Colonic mucosa (tissue), 4 donors: ENCODE results near the gene FNIP2. TPM values are rescaled to one million over a fixed set of nuclear protein-coding genes. Genes with fewer than 3 reads are reported as not detected.

Source experiments
- DNase-seq: peaks from one replicate; pipeline ENCODE4 v3.0.0-alpha.2; 2020
- H3K27ac ChIP-seq: fragments of 200-600 bp; one replicate; pipeline ENCODE4 v1.8.0; 2021
- H3K27me3 ChIP-seq: fragments of 200-600 bp; one replicate; pipeline ENCODE4 v1.8.0; 2021
- H3K36me3 ChIP-seq: fragments of 200-600 bp; one replicate; pipeline ENCODE4 v1.8.0; 2021
- H3K4me1 ChIP-seq: fragments of 200-600 bp; one replicate; pipeline ENCODE4 v1.8.0; 2021; ENCODE audit warnings: mild to moderate bottlenecking
- H3K4me3 ChIP-seq: fragments of 200-600 bp; one replicate; pipeline ENCODE4 v1.8.0; 2021
- H3K9ac ChIP-seq, 2 donors: one replicate each; pipeline ENCODE4 v1.7.0; 2013; ENCODE audit warnings: control low read depth in 2 of 2, low read depth in 2 of 2, low read length in 2 of 2
- H3K9me3 ChIP-seq: fragments of 200-600 bp; one replicate; pipeline ENCODE4 v1.8.0; 2021
- intact Hi-C: fragments of 100-400 bp; cut with DNase I; formaldehyde crosslinking; loops from one replicate; pipeline ENCODE4 v1.14.1; 2022
- total RNA-seq, 2 donors: library from RNA; stranded (reverse); fragmentation: NEBNext Ultra II Directional in 1 of 2; extraction: Animal tissue kit (Norgen Biotek cat#: 25700) in 1 of 2; gene quantifications; one replicate each; pipeline ENCODE4 v1.2.1, GENCODE V29; 2021
- TF ChIP-seq, protein P1 (sequence below): fragments of 200-600 bp; IDR thresholded peaks from one replicate; pipeline ENCODE4 v1.8.0; 2022; ENCODE audit warnings: antibody characterized with exemption, mild to moderate bottlenecking
- donor health status: healthy.
- donor health status: DM: no; HTN: no; CAD: no.
- donor health status: DM: no; HTN: no; CAD: no.

Gene FNIP2
- total RNA-seq, 2 donors from 2014 or later, result 56.2 to 89.6 TPM

DNA sequence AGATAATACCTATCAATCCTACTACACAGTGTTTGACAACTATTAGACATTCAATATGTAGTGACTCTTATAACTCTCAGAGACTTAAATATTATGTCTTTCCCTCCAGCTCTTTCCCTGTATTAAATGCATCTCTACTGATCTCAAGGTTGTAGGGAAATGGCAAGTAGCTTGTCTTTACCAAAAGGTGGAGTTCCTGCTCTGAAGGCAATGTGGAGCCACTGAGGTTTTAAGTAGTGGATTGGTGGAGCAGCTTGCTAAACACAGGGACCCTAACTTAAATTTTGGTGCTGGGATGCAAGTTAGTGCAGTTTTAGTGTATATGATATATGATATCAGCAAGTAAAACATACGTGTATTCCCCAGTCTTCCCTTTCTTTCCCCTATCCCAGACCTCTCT is 13.1 kb downstream of the FNIP2 start:
- no peak for DNase-seq
- intact Hi-C loops, result no loop called here
- TF ChIP-seq, protein P1, sequence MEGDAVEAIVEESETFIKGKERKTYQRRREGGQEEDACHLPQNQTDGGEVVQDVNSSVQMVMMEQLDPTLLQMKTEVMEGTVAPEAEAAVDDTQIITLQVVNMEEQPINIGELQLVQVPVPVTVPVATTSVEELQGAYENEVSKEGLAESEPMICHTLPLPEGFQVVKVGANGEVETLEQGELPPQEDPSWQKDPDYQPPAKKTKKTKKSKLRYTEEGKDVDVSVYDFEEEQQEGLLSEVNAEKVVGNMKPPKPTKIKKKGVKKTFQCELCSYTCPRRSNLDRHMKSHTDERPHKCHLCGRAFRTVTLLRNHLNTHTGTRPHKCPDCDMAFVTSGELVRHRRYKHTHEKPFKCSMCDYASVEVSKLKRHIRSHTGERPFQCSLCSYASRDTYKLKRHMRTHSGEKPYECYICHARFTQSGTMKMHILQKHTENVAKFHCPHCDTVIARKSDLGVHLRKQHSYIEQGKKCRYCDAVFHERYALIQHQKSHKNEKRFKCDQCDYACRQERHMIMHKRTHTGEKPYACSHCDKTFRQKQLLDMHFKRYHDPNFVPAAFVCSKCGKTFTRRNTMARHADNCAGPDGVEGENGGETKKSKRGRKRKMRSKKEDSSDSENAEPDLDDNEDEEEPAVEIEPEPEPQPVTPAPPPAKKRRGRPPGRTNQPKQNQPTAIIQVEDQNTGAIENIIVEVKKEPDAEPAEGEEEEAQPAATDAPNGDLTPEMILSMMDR, result no peak
- Histone ChIP-seq H3K9ac (peak overlapping the region in 1 of 2 donors; percentile 75), H3K9me3 (no peaks in the 10 kb centered on the region), H3K36me3 (no peaks in the 10 kb centered on the region), H3K4me3 (no peak overlapping the region), H3K4me1 (peaks cover 29% of the 10 kb centered on the region), H3K27me3 (no peaks in the 10 kb centered on the region), H3K27ac (peak overlapping the region; percentile 80)

DNA sequence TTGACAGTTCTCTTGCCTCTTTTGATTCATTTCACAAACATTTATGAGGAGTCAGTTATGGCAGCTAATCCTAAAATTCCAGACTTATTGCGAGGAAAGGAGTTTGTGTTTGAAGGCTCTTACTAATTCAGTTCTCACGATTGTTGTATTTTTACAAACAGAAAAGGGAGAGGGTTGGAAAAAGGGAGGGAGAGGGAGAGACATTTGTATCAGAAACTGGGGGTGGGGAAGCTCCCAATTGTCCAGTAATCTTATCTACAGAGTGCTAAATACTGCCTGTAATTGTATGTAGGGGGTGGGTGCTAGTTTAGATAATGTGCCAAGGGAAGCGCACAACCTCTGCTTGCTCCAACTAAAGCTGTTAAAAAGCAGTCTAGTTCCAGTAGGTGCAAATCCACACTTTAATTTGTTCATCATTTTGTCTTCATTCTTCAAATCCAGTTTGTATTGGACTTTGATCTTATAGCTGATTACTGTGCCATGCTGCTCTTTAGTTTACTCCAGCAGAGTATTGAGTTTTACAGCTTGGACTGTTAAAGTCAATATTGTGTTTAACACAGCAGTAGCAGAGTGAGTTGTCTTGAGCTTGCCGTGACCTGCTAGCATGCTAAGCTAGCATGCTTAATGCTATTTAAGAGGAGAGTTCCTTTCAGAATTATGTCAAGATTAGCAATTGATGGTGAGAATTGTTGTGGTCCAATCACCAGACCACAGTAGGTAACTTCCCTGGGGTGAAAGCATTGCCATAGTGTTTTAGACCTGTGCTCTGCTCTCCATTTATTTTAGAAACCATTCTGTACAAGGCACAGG is 13.9 kb downstream of the FNIP2 start:
- peaks cover 30% of the 10 kb centered on the region for H3K4me1 ChIP-seq
- no peaks in the 10 kb centered on the region for H3K27me3 ChIP-seq
- intact Hi-C loops, result no loop called here
- H3K36me3 ChIP-seq, result no peaks in the 10 kb centered on the region
- H3K27ac ChIP-seq, result peak overlapping the region; percentile 80
- H3K4me3 ChIP-seq, result no peak overlapping the region
- DNase-seq, result no peak
- TF ChIP-seq, protein P1, result no peak
- no peaks in the 10 kb centered on the region for H3K9me3 ChIP-seq
- H3K9ac ChIP-seq, result peak overlapping the region in 1 of 2 donors; percentile 75

DNA sequence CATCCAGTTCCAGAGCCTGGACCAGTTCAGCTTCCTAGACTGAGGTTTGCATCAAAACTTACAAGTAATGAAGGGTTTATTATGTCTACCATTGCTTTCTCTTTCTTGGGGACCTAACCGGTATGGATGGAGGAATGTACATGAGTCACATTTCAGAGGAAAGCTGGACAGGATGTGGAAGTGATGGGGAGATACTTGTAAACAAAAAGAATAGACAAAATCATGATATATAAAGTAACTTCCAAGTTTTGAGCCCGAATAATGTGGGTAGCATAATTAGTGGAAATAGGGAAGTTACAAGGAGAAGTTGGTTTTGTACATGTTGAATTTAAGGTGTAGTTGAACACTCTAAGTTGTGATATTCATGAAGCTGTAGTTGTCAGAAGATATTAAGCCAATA is 15.0 kb downstream of the FNIP2 start:
- Histone ChIP-seq H3K9me3 (no peaks in the 10 kb centered on the region), H3K36me3 (no peaks in the 10 kb centered on the region), H3K27me3 (no peaks in the 10 kb centered on the region), H3K4me3 (no peak overlapping the region), H3K4me1 (peaks cover 28% of the 10 kb centered on the region), H3K27ac (peak overlapping the region; percentile 80), H3K9ac (no peak overlapping the region)
- no peak for DNase-seq
- intact Hi-C loops, result no loop called here
- TF ChIP-seq, protein P1, result no peak

DNA sequence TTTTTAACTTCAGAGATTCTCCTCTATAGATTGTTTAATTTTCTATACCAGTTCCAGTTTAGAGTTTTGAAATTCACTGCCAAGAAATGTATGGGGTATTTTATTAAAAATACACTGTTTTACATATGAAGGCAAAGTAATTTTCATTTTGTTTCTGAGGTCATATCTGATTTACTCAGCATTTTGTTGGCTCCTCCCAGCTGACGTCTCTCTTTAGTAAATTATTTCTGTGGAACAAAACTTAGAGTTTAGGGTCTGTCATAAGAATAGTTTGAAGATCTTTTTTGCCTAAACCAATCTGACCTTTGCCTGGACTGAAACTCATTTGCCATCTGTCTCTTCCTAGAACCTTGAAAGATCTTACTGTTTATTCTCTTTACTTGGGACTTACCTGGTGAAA is 16.9 kb downstream of the FNIP2 start:
- Histone ChIP-seq H3K4me1 (peaks cover 28% of the 10 kb centered on the region), H3K27me3 (no peaks in the 10 kb centered on the region), H3K4me3 (no peak overlapping the region), H3K9me3 (no peaks in the 10 kb centered on the region), H3K27ac (peak overlapping the region; percentile 34), H3K9ac (peak overlapping the region in 1 of 2 donors; percentile 38), H3K36me3 (no peaks in the 10 kb centered on the region)
- intact Hi-C loops, result no loop called here
- no peak for DNase-seq
- TF ChIP-seq, protein P1, result no peak

DNA sequence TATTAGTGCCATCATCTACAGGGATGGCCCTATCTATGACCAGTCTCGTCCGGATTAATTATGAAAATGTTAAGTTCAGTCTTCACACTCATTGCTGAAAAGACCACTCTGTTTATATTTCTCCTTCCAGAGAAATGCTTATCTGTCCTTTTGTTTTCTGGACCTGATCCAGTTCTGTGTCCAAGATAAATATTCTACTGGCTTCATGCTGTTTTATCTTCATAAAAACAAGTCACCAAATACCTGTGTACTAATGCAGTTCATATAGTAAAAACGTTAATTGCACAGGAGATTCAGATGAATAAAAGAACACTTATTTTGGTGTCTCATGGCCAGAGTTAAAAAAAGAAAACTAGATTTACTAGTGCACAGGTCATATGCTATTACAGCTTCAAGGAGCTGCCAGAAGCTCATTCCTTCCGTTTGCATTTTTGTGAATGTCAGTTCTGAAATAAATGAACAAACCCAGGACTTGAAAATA is 17.3 kb downstream of the FNIP2 start:
- H3K9ac ChIP-seq, result peak overlapping the region in 1 of 2 donors; percentile 38
- H3K4me1 ChIP-seq, result peaks cover 27% of the 10 kb centered on the region
- H3K27ac ChIP-seq, result peak overlapping the region; percentile 34
- H3K9me3 ChIP-seq, result no peaks in the 10 kb centered on the region
- no peaks in the 10 kb centered on the region for H3K36me3 ChIP-seq
- no peak for DNase-seq
- TF ChIP-seq, protein P1, result no peak
- no peaks in the 10 kb centered on the region for H3K27me3 ChIP-seq
- no peak overlapping the region for H3K4me3 ChIP-seq
- intact Hi-C loops, result no loop called here
